Activated CD4-positive, alpha-beta T cell treated with anti-CD3 and anti-CD28 coated beads, Interleukin-2, amount 50 U/mL, for 48 hours (primary cell): Measurements from ENCODE around the gene GDF2.

Experiments used
- DNase-seq, 2 experiments: peaks; one replicate each; pipeline ENCODE4 v3.0.0-alpha.2; 2020

GDF2 gene

GRCh38 chr10:47371629-47372485, 49.6 kb downstream of the GDF2 start:
- no peak for DNase-seq

GRCh38 chr10:47372726-47373125, 50.5 kb downstream of the GDF2 start:
- no peak for DNase-seq

DNA sequence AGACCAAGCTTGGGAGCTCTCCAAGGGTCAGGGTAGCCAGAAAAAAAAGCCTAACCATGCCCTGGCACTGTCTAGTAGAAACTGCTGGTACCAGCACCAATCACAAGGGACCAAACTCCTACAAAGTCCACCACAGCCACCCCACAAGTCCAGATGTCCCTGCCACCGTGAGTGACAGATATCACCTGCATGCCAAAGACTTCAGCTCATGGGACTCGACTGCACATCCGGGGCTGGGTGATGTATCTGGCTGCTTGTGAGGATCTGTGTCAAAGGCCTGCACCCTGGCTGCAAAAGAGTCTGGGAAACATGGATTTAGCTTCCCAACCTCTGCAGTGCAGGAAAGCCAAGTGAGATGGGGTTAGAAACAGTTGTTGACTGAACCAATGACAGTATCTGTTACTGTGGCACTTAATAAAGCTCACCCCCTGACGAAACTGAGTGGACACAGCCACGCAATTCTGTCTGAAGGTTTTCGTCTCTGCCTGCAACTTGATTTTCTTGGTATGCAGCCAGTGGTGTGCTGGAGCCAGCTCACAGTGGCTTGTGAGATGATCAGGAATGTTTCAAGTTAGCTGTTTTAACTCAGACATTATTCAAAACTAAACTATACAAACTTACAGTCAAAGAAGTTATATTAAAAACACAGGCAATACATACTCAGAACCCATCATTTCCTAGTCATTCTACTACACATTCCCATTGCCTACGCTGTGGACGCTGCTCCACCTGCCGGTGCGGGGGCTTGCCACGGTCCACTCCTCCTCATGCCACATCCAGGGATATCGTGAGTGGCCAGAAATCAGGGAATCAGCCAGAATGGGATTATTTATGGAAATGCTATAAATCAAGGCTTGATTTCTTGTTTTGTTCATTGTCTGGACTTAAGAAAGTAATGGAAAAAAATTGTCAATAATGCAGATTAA, 52.6 kb downstream of the GDF2 start:
- DNase-seq = no peak

GRCh38 chr10:47376522-47377220, 54.4 kb downstream of the GDF2 start:
- no peak for DNase-seq
